K562 (cell line): ENCODE results near the gene CHMP2A.

Experiments used
- E2F6 ChIP-seq, 2 experiments: IDR thresholded peaks; 2 replicates each; pipeline ENCODE4 v1.6.1; 2011; ENCODE audit warnings: borderline replicate concordance in 1 of 2, control low read depth in 1 of 2, low read depth in 1 of 2, low read length in 1 of 2, mild to moderate bottlenecking in 1 of 2, mixed read lengths in 1 of 2, moderate library complexity in 1 of 2; ENCODE audit not compliant: insufficient read depth in 1 of 2, insufficient read length in 1 of 2, poor library complexity in 1 of 2, severe bottlenecking in 1 of 2; ENCODE audit errors: extremely low read depth in 1 of 2
- FOXJ2 ChIP-seq: fragments of 200-800 bp; sonication (Bioruptor generic); IDR thresholded peaks from 2 replicates; pipeline ENCODE4 v1.6.1; 2016; ENCODE audit warnings: missing genetic modification characterization, missing compliant biosample characterization
- IFI16 ChIP-seq: fragments of 250-450 bp; sonication (Bioruptor Pico); IDR thresholded peaks from 2 replicates; pipeline ENCODE4 v2.1.2; 2022; ENCODE audit warnings: mild to moderate bottlenecking, inconsistent platforms
- MXI1 ChIP-seq: IDR thresholded peaks from 2 replicates; pipeline ENCODE4 v1.6.1; 2011; ENCODE audit warnings: low read depth, mild to moderate bottlenecking, improper control_type of control experiment, low read length
- PTTG1 ChIP-seq: fragments of 450-650 bp; IDR thresholded peaks from 2 replicates; pipeline ENCODE4 v1.6.1; 2016; ENCODE audit warnings: low read depth, mild to moderate bottlenecking, missing genetic modification characterization, missing compliant biosample characterization

- no peak for TF ChIP-seq FOXJ2 (tag)
- TF ChIP-seq E2F6 (IDR thresholded peaks at IDR 0.05; ENCODE audit: borderline replicate concordance in 1 of 2, extremely low read depth in 1 of 2, insufficient read depth in 1 of 2, insufficient read length in 1 of 2, low read depth in 1 of 2, low read length in 1 of 2, poor library complexity in 1 of 2, severe bottlenecking in 1 of 2) = no peak
- TF ChIP-seq IFI16 (CRISPR knock-in tag) = no peak
- TF ChIP-seq MXI1 = no peak
- TF ChIP-seq PTTG1 (tag) = no peak
Observed at GRCh38 chr19:58560921-58561320, 6.0 kb upstream of the CHMP2A start.
